K562 (cell line): Measurements from ENCODE around the gene STUB1. TPM values are rescaled to one million over a fixed set of nuclear protein-coding genes. Genes with fewer than 3 reads are reported as not detected.

ENCODE experiments used
- ATAC-seq: fragments of 200-7000 bp; cut with Tn5 transposase; 3 replicates; pipeline ENCODE4 v1.9.1; 2020; ENCODE audit warnings: moderate library complexity
- BruUV-seq: library from RNA; stranded (reverse); fragments of 400-500 nt; replicated peaks from 2 replicates; lab custom pipeline; 2021; lab: Mats Ljungman, UMichigan
- CTCF ChIA-PET: fragments of 300-600 bp; formaldehyde crosslinking; extraction: SDS; loops from one replicate; lab custom pipeline; 2021; ENCODE audit warnings: low intra/inter-chr PET ratio; lab: Yijun Ruan, JAX
- POLR2A ChIA-PET: fragments of 300-600, 350-650 bp; sonication (Branson Sonifier 250); formaldehyde crosslinking; extraction: SDS; loops from one replicate; lab custom pipeline; 2021; ENCODE audit warnings: antibody characterized with exemption, inconsistent platforms; lab: Yijun Ruan, JAX
- DNase-seq, 4 experiments: peaks; one replicate each; pipeline versions ENCODE4 v3.0.0 to v3.0.0-alpha.2; 2011 to 2018; ENCODE audit warnings: low spot score in 3 of 4, mixed read lengths in 3 of 4; ENCODE audit errors: extremely low read depth in 1 of 4
- FAIRE-seq: peaks from 2 replicates; lab custom pipeline; 2011; peaks lifted over from hg19 to GRCh38; lab: Jason Lieb, UNC
- H2AFZ ChIP-seq: 2 replicates; pipeline ENCODE4 v1.6.0; 2011; ENCODE audit warnings: low read depth, low read length, control low read depth, inconsistent platforms
- H3K27ac ChIP-seq: fragments of 200-600 bp; 3 replicates; pipeline ENCODE4 v1.8.0; 2011; ENCODE audit warnings: low read depth, mild to moderate bottlenecking, control low read depth, inconsistent platforms, low read length, moderate library complexity, mixed read lengths; ENCODE audit errors: extremely low read depth
- H3K27me3 ChIP-seq, 2 experiments: fragments of 300-600 bp in 1 of 2; 2 replicates in 1 of 2; 3 replicates in 1 of 2; pipeline versions ENCODE4 v1.6.0 to v1.8.0; 2011; ENCODE audit warnings: inconsistent platforms in 2 of 2, low read length in 2 of 2, mild to moderate bottlenecking in 1 of 2, mixed read lengths in 1 of 2, moderate library complexity in 1 of 2; ENCODE audit not compliant: control insufficient read depth in 2 of 2, insufficient read depth in 2 of 2
- H3K36me3 ChIP-seq: fragments of 300-600 bp; 3 replicates; pipeline ENCODE4 v1.8.0; 2011; ENCODE audit warnings: mild to moderate bottlenecking, low read length, inconsistent platforms; ENCODE audit not compliant: control insufficient read depth, insufficient read depth
- H3K4me1 ChIP-seq, 2 experiments: fragments of 200-600 bp in 1 of 2; replicated peaks in 1 of 2; 2 replicates in 1 of 2; 3 replicates in 1 of 2; pipeline versions ENCODE4 v1.5.1 to v1.8.0; 2011; ENCODE audit warnings: inconsistent platforms in 2 of 2, low read length in 2 of 2, mild to moderate bottlenecking in 1 of 2, mixed read lengths in 1 of 2, moderate library complexity in 1 of 2; ENCODE audit not compliant: control insufficient read depth in 2 of 2, insufficient read depth in 2 of 2
- H3K4me2 ChIP-seq: 2 replicates; pipeline ENCODE4 v1.6.1; 2011; ENCODE audit warnings: low read length, control low read depth, inconsistent platforms, mixed read lengths; ENCODE audit not compliant: insufficient read depth
- H3K4me3 ChIP-seq: fragments of 200-600 bp; sonication (generic), shearing (Covaris generic); 2 replicates; pipeline ENCODE4 v1.5.1; 2016; ENCODE audit warnings: control low read depth, inconsistent platforms
- H3K79me2 ChIP-seq: fragments of 200-600 bp; 3 replicates; pipeline ENCODE4 v1.8.0; 2011; ENCODE audit warnings: low read length, inconsistent platforms; ENCODE audit not compliant: control insufficient read depth, insufficient read depth
- H3K9ac ChIP-seq, 2 experiments: 2 replicates each; pipeline versions ENCODE4 v1.6.0 to v1.6.1; 2011; ENCODE audit warnings: low read depth in 2 of 2, low read length in 2 of 2, control low read depth in 1 of 2, inconsistent platforms in 1 of 2, mild to moderate bottlenecking in 1 of 2, mixed read lengths in 1 of 2; ENCODE audit not compliant: insufficient read depth in 1 of 2
- H3K9me1 ChIP-seq: one replicate; pipeline ENCODE4 v1.6.0; 2011; ENCODE audit warnings: inconsistent platforms, mild to moderate bottlenecking, low read length, moderate library complexity; ENCODE audit not compliant: control insufficient read depth, insufficient read depth
- H3K9me3 ChIP-seq: replicated peaks from 2 replicates; pipeline ENCODE4 v1.5.1; 2011; ENCODE audit warnings: low read depth, low read length, inconsistent platforms; ENCODE audit not compliant: control insufficient read depth, insufficient read depth
- H4K20me1 ChIP-seq: replicated peaks from 2 replicates; pipeline ENCODE4 v1.6.1; 2011; ENCODE audit warnings: low read length, inconsistent platforms, mixed read lengths; ENCODE audit not compliant: control insufficient read depth, insufficient read depth
- SAFB ChIP-seq: fragments of 200-400 bp; formaldehyde crosslinking; IDR thresholded peaks from 2 replicates; pipeline ENCODE4 v1.6.1; 2017; ENCODE audit warnings: low read depth, low read length, borderline replicate concordance
- WGBS: fragments of 100-300 bp; shearing (Covaris generic); methylation state at CpG from one replicate; pipeline ENCODE4 v1.1.6; 2016; ENCODE audit warnings: low coverage, mixed read lengths; ENCODE audit not compliant: insufficient coverage; ENCODE audit errors: missing lambda C conversion rate; 5-methylcytosine and 5-hydroxymethylcytosine counted together
- in situ Hi-C: fragments of 300-500 bp; cut with MboI; formaldehyde crosslinking; loops from 4 replicates; pipeline ENCODE4 v1.15.0; 2018; ENCODE audit warnings: inconsistent platforms, mixed read lengths
- intact Hi-C: fragments of 100-400 bp; cut with micrococcal nuclease; formaldehyde crosslinking; loops from 2 replicates; pipeline ENCODE4 v1.14.2; 2022
- polyA plus RNA-seq, 8 experiments: library from polyadenylated mRNA; depleted of rRNA in 4 of 8; stranded (reverse) in 5 of 8; unstranded in 3 of 8; fragments of >200 nt; fragmentation: Nextera tagmentation in 2 of 8; fragmentation: Illumina TruSeq in 1 of 8; extraction: Ambion mirVana in 2 of 8; extraction: Trizol in 1 of 8; gene quantifications; 2 replicates each; pipeline versions ENCODE4 v1.2.1 to v1.2.3, GENCODE V29; 2011 to 2014; ENCODE audit warnings: inconsistent platforms in 1 of 8, missing spikeins in 1 of 8
- total RNA-seq, 7 experiments: library from RNA; depleted of rRNA in 6 of 7; stranded (reverse); fragments of >200 nt in 6 of 7; fragmentation: Illumina TruSeq in 2 of 7; extraction: Trizol in 2 of 7; gene quantifications; 2 replicates each; pipeline versions ENCODE4 v1.2.1 to v1.2.3, GENCODE V29; 2011 to 2021; ENCODE audit warnings: low replicate concordance in 1 of 7
- TF ChIP-seq, protein P1 (sequence below): fragments of 200-800 bp; sonication (Bioruptor generic); IDR thresholded peaks from 2 replicates; pipeline ENCODE4 v1.6.1; 2017; ENCODE audit warnings: missing genetic modification characterization, missing compliant biosample characterization
- TF ChIP-seq, protein P2 (sequence below): sonication (generic); formaldehyde crosslinking; IDR thresholded peaks from 2 replicates; pipeline ENCODE4 v1.8.1; 2023; ENCODE audit warnings: mild to moderate bottlenecking, missing genetic modification reagents

STUB1 gene
- total and polyA plus RNA-seq, 9 of the 15 experiments (the other 6 are each of a cell fraction or from before 2014, with no cell fraction given) = 10.6 to 251 (median 152) TPM

DNA sequence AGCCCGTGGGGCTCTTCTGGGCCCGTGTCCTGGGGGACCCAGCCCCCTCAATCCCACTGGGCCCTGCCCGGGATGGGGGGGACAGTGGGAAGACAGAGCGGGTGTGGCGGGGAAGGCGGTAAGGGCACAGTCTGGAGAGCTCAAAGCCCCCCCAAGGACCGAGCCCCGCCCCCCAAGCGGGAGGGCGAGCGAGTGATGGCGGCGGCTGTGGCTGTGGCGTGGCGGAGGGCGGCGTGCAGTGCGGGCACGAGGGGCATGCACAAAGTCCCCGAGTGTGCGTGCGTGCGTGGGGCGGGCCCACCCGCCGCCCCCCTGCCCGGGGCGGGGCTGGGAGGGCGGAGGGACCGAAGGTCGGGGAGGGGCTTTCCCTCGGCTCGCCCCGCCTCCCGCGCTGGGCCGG lies 13.6 kb downstream of the STUB1 start:
- Histone ChIP-seq H3K4me2 (no peak overlapping the region), H3K9me1 (peaks cover 5% of the 10 kb centered on the region), H3K36me3 (peaks cover 6% of the 10 kb centered on the region; the same call in 1 of the 3 replicates), H3K9me3 (no peaks in the 10 kb centered on the region), H2AFZ (no peak overlapping the region), H4K20me1 (no peaks in the 10 kb centered on the region), H3K27ac (no peak overlapping the region), H3K27me3 (peaks cover 2 to 7% of the 10 kb centered on the region in 2 experiments; a peak in 2 of 5 replicates), H3K4me1 (peaks cover 12 to 67% of the 10 kb centered on the region in 2 experiments), H3K9ac (no peak overlapping the region), H3K4me3 (no peak overlapping the region; the same call in 1 of the 2 replicates), H3K79me2 (peaks cover 16% of the 10 kb centered on the region; the same call in 2 of the 3 replicates)
- ChIA-PET CTCF (no interaction called here), POLR2A (interaction anchor here (0.6 kb wide), 1 partner anchor 20 kb away, joined by 3 read pairs; no protein-coding TSS in a partner anchor)
- DNase-seq = peak in 2 of 4 experiments; percentile 40 to 42
- in situ Hi-C loops (no loop called here), intact Hi-C loops (no loop called here)
- no peak for FAIRE-seq
- no peak for ATAC-seq
- WGBS = 75% methylated on average over 11 of the region's 37 CpGs
- no TSS peak for BruUV-seq
- 0 out of 2 replicates have a peak, but pooled peaks have one; percentile 5 for TF ChIP-seq SAFB
- TF ChIP-seq, protein P1, sequence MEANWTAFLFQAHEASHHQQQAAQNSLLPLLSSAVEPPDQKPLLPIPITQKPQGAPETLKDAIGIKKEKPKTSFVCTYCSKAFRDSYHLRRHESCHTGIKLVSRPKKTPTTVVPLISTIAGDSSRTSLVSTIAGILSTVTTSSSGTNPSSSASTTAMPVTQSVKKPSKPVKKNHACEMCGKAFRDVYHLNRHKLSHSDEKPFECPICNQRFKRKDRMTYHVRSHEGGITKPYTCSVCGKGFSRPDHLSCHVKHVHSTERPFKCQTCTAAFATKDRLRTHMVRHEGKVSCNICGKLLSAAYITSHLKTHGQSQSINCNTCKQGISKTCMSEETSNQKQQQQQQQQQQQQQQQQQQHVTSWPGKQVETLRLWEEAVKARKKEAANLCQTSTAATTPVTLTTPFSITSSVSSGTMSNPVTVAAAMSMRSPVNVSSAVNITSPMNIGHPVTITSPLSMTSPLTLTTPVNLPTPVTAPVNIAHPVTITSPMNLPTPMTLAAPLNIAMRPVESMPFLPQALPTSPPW = peak; percentile 17; the same call in 1 of the 2 replicates
- TF ChIP-seq, protein P2, sequence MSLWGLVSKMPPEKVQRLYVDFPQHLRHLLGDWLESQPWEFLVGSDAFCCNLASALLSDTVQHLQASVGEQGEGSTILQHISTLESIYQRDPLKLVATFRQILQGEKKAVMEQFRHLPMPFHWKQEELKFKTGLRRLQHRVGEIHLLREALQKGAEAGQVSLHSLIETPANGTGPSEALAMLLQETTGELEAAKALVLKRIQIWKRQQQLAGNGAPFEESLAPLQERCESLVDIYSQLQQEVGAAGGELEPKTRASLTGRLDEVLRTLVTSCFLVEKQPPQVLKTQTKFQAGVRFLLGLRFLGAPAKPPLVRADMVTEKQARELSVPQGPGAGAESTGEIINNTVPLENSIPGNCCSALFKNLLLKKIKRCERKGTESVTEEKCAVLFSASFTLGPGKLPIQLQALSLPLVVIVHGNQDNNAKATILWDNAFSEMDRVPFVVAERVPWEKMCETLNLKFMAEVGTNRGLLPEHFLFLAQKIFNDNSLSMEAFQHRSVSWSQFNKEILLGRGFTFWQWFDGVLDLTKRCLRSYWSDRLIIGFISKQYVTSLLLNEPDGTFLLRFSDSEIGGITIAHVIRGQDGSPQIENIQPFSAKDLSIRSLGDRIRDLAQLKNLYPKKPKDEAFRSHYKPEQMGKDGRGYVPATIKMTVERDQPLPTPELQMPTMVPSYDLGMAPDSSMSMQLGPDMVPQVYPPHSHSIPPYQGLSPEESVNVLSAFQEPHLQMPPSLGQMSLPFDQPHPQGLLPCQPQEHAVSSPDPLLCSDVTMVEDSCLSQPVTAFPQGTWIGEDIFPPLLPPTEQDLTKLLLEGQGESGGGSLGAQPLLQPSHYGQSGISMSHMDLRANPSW (CRISPR knock-in tag) = no peak
